ENCODE data around the gene MSH4.

MSH4 gene

GRCh38 chr1:75952016-75952415 is 155.3 kb downstream of the MSH4 start:
- no peak for DNase-seq

GRCh38 chr1:75953461-75953860 is 156.8 kb downstream of the MSH4 start:
- no peak for DNase-seq

- DNase-seq = no peak
These were observed 157.9 kb downstream of the MSH4 start for GRCh38 chr1:75954586-75954985.
